ENCODE measurements around the gene ZMIZ1.
A peak's percentile ranks its signal among the peaks of the same experiment; 100 is the strongest.
"Not testable (repeated sequence)": the region's sequence is repeated elsewhere in the genome, so short reads cannot be mapped to it uniquely, and the experiment has no call there.

ZMIZ1 gene

DNA sequence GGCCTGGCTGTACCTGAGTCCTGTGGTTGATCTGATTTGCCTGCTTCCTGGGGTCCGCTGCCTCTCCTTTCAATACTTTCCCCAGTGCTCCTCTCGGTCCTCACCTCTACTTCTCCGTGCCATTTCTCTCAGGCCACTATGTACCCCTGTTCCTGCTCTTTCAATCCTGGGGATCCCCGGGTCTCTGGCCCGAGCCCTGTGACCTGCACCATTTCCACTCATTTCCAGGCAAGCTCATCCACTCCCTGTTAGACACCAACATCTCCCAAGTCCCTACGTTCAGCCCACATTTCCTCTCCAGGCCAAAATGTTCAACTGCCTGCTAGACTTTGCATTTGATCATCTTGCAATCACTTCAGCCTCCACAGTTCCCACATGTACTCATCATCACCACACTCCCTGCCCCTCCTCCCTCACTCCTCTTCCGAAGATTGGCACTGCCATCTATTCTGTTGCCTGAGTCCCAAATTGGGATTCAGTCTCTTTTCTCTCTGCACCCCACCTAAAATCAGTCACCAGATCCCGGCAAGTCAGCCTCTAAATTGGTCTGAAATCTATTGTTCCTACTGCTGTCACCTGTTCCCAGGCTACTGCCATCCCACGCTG, 34.4 kb upstream of the ZMIZ1 start:
- DNase-seq, result no peak

DNA sequence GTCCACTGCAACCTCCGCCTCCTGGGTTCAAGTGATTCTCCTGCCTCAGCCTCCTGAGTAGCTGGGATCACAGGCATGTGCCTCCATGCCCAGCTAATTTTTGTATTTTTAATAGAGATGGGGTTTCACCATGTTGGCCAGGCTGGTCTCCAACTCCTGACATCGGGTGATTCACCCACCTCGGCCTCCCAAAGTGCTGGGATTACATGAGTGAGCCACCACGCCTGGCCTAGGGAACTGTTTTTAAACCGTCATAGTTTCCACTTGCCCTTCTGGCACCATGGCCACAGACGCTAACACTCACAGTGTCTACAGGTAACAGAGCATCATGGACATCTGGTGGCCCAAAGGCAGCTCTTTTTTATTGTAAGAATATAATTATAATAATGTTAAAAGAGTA, 32.4 kb upstream of the ZMIZ1 start:
- DNase-seq, result not testable (repeated sequence)

DNA sequence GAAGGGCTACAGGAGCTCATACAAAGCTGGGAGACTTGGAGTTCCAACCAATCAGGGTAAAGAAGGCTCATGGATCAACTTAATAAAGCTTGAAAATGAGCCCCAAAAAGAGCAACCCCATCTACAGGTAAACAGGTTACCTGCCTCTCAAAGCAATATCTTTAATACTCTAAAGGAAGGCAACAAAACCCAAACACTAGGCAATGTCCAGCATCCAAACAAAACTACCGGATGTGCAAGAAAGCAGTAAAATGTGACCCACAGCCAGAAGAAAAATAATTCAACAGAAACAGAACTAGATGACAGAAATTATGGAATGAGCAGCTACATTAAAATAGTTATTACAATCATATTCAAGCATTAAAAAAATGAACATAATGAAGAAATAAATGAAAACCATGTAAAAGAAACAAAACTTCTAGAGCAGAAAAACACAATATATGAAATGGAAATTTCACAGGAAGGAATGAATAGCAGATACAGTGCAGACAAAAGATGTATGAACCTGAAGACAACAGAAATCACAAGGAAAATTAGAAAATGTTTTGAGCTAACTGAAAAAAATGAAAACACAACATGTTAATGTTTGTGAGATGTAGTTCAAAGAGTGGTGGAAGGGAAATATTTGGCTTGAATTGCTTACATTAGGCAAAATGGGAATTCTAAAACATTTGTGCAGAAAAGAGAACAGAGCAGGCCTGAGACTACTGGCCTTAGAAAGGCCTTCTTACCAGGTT, 30.5 kb upstream of the ZMIZ1 start:
- DNase-seq, result no peak

DNA sequence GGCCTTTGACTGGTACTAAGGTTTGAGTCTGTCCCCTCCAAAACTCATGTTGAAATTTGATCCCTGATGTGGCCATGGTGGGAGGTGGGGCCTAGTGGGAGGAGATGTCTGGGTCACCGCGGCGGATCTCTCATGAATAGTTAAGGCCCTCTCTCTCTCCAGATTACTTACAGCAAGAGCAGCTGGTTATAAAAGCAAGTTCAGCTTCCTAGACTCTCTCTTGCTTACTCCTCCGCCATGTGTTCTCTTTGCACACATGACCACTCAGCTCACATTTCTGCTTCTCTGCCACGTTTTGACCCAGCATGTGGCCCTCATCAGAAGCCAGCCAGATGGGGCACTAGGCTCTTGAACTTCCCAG, 29.9 kb upstream of the ZMIZ1 start:
- DNase-seq, result no peak

DNA sequence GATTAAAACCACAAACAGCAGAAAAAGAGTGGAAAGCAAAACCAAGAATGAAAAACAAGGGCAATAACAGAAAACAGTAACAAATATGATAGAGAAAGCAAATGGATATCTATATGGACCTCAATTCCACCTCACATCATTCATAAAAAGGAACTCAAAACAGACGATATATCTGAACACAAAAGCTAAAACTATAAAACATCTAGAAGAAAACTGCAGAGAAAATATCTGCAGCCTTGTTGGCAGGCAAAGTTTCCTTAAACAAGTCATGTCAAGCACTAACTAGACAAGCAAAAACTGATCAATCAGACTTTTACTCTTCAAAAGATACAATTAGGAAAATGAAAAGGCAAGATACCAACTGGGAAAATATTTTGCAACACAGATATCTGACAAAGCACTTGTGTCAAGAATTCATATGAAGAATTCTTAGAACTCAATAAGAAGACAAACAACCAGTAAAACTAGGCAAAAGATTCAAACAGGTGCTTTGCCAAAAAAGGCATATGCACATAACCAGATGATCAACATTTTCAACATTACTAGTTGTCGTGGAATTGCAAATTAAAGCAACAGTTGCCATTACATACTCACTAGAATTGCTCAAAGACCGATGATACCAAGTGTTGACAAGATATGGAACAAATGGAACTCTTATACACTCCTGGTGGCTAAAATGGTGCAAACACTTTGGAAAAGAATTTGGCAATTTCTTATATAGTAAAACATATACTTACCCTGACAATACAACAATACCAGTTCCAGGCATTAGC, 25.9 kb upstream of the ZMIZ1 start:
- no peak for DNase-seq

DNA sequence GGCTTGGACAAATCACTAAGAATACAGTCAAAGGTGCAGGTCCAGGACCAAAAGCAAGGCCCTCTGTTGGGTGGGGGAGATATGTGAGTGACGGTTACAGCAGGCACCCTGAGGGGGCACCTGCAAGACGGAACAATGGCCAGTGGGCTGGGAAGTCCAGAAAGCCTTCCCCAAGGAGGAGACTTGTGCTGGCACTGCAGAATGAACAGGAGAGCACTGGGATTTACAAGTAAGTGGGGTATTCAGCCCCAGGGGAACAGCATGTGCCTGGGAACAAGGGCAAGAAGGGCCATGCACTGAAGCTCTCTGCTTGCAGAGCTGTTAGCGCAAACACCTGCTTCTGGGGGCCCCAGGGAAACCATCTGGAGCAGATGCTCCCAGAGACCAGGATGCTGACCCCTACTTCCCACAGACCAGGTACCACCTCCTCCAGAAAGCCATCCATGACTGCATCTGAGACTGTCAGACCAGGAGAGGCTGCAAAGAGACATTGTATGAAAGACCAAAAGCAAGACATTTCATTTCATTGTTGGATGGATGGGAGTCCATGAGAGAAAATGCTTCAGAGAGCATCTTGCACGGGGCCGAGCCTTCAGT, 24.6 kb upstream of the ZMIZ1 start:
- no peak for DNase-seq

DNA sequence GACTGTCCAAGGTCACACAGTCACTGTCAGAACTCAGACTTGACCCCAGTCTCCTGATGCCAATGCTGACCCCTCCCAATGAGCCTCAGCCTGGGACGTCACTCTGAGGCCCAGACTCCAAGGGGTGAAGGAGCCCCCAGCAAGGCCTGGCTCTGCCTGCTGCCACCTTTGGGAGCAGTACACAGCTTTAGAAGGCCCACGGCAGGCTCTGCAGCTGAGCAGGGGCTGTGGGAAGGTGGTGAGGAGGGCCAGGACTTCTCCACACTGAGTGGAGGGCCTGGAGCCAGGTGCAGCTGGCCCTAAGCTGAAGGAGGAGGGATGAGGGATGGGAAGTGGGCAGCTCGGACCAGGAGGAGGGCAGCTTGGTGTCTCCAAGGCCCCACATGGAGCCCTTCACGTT, 23.9 kb upstream of the ZMIZ1 start:
- DNase-seq, result no peak

DNA sequence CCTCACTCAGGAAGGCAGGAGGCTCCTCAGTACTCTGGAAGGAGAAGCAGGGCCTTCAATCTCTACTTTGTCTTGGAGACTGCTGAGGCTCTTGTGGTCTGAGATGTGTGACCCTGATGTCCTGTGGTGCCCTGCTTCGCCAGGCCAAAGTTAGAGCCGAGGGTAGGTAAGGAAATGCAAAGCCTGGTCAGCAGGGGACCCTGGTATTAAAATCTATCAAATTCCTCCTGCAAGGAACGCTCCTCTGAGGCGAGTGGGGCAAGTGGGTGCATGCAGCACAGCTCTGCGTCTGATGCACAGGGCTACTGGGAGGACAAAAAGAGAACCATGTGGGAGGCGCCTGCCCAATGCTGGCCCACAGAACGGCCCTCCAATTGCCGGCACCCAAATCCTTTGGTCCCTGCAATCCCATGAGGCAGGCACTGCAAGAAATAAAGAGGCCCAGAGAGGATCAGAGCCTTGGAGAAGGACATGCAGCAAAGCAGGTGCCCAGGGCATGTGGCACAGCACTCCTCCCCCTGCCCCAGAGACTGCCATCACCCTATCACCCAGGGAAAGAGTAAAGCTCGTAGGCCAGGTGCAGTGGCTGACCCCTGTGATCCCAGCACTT, 23.1 kb upstream of the ZMIZ1 start:
- no peak for DNase-seq

DNA sequence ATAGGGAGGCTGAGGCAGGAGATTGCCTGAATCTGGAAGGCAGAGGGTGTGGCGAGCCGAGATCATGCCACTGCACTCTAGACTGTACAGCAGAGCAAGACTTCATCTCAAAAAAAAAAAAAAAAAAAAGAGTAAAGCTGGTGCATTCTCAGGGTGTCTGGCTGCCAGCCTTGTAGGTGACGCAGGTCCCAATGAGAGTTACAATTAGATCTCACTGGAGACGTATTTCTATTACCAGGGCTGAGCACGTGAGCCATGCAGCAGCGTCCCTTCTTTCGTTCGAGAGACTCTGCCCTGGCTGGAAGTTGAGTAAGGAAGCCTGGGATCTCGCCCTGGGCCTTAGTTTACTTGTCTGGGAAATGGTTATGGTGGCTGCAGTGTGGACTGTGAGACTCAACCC, 22.4 kb upstream of the ZMIZ1 start:
- no peak for DNase-seq

DNA sequence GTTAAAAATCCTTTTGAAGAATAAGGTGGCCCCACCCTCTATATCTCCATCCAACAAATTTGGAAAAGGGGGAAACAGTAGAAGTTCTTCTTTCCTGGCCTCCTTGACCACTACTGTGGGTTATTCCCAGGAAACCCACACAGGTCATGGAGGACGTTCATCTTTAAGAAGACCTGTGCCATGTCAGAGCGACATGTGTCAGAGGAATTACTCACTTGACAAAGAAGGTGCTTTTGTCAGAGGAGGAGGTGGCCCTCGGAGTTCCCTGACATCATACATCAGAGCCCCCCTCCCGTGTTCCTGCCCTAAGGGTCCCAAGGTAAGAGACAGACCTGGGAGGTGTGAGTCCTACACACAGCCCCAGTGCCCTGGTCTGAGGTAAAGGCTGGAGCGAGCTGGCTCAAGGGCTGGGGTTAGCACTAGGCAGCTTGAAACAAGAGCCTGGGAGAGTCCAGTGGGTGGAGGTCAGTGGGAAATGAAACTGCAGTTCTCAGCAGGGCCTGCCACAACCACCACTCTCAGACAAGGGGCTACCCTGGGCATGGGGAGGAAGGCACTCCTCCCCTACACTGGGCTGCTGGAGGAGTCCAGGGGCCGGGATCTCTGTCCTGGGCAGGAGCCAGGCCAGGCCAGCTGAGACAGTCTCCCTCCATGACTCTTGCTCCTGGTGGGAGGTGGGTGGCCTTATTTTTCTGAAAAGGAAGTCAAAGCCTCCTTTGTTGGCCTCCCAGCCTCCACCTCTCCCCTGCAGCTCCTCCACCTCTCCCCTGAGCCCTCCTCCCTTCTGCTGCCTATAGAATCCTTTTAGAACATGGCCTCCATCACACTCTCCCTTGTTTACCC, 21.8 kb upstream of the ZMIZ1 start:
- no peak for DNase-seq

DNA sequence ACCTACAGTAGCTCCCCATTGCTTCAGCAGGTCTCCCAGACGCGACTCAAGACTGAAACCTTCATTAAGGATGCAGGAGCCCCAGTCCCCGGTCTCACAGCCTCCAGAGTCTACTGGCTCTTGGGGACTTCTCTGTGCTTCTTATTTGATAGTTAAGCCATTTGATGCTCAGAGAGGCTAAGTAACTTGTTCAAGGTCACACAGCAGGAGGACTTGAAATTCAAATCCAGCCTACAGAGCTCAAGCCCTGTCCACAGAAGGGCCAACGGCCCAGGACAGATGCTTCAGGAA, 21.2 kb upstream of the ZMIZ1 start:
- DNase-seq, result no peak

DNA sequence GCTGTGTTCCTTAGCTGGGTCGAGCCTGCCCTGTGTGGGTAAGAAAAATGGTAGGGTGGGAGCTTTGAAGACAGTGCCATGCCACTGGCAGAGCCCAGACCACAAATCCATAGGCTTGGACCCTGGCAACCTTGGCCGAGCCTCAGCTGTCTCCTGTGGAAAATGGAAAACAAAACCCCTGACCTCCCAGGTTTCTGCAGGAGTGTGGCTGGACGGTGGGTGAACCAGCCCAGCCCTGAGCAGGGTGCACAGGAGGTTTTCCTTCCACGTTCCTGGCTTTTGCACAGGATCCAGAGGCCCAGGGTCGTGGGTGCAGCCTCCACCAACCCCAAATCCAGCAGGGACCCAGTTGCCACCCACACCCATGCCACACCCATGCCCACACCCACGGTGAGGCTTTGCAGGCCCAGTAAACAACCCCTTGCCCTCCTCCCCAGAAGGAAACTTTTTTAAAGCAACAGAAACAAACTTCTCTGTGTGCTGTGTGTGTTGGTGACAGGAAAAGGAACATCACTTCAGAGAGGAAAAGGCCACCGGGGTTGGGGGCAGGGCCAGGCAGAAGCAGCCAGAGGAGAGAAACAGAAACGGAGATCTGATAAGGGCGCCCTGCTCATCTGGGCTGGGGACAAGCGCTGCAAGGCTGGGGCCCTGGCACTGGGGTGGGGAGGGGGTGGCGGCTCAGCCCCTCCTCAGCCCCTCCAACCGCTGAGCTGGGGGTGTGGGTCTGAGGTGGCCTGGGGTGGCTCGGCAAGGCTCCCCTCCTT, 20.7 kb upstream of the ZMIZ1 start:
- DNase-seq, result peak in 3 of 5 donors; percentile 39 to 88 (median 44)

DNA sequence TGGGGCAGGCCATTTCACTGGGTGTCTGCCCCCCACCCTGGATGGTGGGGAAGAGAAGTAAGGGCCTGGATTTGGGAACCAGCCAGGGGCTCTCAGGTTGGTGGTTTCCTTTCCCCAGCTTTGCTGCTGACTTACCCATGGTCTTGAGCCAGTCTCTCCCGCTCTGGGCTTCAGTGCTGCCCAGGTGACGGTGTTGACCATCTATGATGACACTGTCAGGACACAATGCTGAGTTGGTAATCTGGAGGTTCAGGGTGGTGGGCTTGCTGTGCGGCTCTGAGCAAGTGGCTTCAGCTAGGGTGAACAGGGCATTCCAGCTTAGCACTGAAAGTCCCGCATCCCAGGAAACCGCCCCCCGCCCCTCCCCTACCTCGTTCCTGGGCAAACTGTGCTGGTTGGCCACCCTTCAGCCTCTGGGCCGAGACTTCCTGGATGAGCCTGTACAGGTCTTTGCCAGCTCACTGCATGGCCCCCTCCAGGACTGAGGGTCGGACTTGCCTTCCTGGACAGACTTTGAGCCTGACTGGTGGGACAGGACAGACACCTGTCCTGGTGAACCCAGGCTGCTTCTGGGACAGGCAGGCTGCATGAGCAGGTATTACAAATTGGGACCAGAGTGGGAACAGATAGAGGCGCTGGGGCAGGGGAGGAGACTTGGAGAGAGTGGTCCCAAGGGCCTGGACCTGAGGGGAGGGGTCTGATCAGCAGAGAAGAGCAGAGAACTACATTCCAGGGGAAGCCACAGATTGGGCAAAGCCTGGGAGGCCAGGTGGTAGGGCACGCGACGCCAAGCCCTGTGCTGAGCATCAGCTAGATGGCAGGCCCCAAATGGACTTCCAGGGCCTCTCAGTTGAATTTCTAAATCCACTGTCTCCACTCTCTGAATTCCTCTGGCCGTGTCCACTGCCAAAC, 19.9 kb upstream of the ZMIZ1 start:
- no peak for DNase-seq

DNA sequence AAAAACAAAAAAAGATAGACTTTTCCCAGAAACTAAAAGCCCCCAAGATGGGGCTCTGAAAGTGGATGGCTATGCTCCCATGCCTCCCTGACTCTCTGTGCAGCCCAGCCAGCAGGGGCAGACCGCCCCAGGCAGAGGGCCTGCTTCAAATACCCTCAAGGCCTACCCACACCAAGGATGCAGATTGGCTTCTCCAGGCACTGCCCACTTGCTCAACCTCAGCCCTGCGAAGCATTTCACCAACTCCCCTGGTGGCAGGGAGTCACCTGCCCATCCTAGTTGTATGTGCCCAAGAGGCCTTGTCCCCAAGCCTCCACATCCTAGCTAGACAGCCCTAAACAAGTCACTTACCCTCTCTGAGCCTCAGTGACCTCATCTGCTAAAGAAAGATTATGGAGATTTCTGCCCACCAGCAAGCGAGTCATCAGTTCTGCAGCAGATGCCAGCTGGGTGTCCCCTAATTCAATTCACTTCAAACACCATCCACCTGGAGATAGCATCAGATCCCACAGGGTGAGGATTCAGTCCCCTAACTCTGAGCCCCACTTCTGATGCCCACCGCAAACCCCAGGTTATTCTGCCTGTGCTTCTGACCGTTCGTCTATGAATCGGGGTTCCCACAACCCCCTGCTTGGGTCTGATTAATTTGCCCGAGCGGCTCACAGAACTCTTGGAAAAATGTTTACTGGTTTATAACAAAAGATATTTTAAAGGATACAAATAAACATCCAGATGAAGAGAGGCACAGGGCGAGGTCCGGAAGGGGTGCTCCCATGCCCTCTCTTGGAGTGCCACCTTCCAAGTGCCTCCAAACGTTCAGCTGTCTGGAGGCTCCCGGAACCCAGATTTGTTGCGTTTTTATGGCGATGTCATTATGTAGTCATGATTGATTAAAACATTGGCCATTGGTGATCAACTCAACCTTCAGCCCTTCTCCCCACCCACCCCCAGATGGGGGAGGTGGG, 18.6 kb upstream of the ZMIZ1 start:
- no peak for DNase-seq

DNA sequence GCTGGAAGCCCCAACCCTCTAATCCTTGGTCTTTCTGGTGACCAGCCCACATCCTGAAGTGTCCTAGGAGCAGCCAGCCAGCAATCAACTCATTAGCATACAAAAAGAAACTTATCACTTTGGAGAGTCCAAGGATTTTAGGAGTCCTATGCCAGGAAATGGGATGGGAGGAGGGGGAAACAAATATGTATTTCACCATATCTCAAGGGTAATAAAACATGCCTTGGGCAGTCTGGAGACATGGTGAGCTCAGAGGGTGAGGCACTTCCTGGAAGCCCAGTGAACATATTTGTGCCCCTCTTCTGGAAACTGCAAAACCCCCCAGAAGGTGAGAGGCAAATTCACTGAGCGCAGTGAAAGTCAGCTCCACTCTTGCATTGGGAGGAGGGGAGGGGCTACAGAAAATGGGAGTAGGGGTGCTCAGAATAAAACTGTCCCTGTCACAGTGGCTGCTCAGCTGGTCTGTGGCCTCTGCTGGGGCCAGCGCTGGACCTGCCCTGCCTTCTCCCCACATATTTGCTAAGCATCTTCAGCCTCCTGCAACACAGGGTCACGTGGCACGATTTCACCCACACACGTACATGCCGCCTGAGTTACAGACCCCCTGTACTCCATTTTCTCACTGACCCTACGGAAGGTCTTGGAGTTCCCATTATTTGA, 17.7 kb upstream of the ZMIZ1 start:
- no peak for DNase-seq

DNA sequence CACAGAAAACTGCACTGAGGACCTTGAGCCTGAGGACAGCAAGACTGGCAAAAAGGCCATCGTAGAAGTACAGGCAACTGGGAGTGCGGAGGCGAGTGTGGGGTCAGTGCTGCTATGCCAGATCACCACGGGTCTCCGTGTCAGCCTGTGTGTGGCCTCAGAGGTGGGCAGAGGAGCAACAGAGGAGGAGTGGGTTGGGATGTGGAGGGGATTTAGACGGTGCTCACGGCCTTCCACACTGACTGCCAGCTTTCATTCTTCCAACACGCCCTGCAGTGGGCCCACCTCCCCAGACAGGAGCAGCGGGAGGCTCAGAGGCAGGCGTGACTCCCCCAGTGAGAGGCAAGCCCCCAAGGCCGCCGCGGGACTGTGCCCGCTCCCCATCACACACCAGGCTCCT, 17.0 kb upstream of the ZMIZ1 start:
- no peak for DNase-seq

DNA sequence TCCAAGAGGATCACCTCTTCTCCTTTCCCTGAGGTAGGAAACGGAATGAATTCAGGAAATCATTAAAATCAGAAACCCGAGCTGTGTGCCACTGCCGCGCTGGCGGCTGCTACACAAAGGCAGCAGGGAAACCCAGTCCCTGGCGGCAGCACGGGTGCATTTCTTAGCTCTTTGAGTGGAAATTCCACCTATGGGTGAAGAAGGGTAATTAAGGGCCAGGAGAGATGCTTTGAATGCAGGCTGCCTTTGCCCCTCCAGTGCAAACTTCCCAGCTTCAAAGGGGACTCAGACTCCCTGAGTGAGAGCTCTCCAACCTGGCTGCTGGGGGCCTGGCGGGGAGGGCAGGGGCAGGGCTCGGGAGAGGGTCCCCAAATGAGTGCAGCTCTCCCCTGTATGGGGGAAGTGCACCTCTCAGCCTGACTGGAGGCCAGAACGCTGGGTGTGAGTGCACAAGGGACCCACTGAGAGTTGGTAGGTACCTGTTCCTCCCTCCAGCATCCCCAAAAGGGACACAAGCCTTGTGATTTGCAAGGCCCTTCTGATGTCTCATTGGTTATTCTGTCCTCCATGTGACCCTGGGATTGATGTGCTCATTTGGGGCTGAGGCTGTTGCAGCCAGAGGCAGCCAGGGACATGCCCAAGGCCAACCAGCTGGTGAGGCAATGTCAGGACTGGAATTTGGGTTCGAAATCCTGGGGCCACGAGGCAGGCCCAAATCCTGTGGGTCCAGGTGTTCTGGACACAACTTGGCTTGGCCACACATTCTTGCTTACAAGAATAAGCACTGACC, 16.3 kb upstream of the ZMIZ1 start:
- peak in 1 of 5 donors; percentile 41 for DNase-seq

DNA sequence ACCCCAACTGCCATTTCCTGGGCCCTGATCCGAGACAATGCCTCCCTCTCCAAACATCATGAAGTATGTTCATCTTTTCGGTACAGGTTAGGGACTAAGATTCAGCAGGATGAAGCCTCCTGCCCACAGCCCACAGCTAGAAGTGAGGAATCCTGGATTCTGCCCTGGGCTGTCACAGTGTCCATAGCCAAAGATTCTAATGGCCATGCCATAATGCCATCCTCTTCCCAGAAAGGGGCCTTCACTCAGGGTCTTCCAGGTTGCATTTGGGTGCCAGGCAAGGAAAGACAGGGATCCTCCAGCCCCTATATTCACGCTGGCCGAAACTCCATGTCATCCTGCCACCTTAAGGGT, 15.7 kb upstream of the ZMIZ1 start:
- DNase-seq, result no peak

Data from T-helper 1 cell (primary cell).